Measurements from ENCODE around the gene CD44.

- TF ChIP-seq CTCF (IDR thresholded peaks at IDR 0.05; ENCODE audit: borderline replicate concordance, extremely low read depth, low read length, poor library complexity, severe bottlenecking) (no peak), EZH2 (IDR thresholded peaks at IDR 0.05; ENCODE audit: borderline replicate concordance, low read depth, low read length, severe bottlenecking) (no peak)
Observed at GRCh38 chr11:35150454-35150853, 11.5 kb downstream of the CD44 start.

Measured in DND-41 (cell line).